ENCODE data around the gene IFNW1.
A peak's percentile ranks its signal among the peaks of the same experiment; 100 is the strongest.

The IFNW1 gene

GRCh38 chr9:21110708-21111576 lies 30.7 kb downstream of the IFNW1 start:
- DNase-seq (ENCODE audit: low read depth): peak; percentile 59

- DNase-seq (ENCODE audit: low read depth): no peak
Measured at GRCh38 chr9:21104787-21105186, 36.8 kb downstream of the IFNW1 start.

- peak; percentile 23 for DNase-seq (ENCODE audit: low read depth)
Measured at GRCh38 chr9:21102305-21102704, 39.3 kb downstream of the IFNW1 start.

GRCh38 chr9:21097817-21098216 lies 43.8 kb downstream of the IFNW1 start:
- DNase-seq (ENCODE audit: low read depth): no peak

DNA sequence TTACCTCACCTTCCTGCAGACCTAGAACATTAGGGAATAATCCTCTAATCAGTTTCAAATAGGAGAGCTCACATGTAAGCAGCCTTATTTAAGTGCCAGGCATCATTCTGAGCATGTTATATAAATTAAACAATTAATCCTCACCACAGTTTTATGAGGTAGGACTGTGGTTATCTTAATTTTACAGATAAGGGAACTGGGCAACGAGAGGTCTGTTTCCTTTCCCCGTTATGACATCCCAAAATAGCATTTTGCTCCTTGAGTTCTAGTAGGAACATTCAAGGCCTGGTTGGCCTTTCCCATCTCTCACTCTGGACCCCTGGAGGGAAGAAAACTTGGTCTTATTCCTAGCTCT lies 44.8 kb downstream of the IFNW1 start:
- no peak for DNase-seq (ENCODE audit: low read depth)

DNA sequence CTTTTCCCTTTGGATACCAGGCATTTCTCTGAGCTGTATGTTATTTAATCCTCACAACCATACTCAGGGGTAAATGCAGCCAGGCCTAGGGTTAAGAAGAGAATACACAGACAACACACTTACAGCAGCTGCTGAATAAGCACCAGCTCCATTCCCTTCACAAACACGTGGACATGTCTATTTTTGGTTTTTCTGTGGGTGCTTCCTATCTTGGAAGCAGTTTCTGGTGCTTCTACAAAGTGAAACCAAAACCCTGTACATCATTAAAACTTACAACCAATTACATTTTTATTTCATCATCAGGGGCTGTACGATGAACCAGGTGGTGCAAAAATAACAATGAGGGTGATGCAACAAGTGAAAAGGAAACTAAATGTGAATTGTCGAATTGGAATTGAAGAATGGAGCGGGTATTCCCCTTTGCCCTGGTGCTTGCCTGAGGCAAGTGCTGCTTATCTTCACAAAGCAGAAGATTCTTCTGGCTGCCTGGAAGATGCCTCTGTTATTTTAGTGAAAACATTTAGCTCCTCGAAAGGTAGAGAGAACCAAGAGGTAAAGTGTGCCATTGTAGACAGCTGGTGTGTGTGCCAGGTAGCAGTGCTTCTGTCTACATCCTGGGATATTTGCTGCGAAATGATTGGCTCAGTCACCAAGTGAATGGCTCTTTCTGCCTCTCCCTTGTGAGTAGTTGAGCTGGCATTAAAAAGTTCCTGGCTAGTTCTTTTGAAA lies 45.3 kb downstream of the IFNW1 start:
- DNase-seq (ENCODE audit: low read depth): peak; percentile 41

GRCh38 chr9:21095561-21095960 lies 46.1 kb downstream of the IFNW1 start:
- DNase-seq (ENCODE audit: low read depth): no peak
